ENCODE results near the gene SLC6A8. TPM values are rescaled to one million over a fixed set of nuclear protein-coding genes. Genes with fewer than 3 reads are reported as not detected.
"Not testable (repeated sequence)": the region's sequence is repeated elsewhere in the genome, so short reads cannot be mapped to it uniquely, and the experiment has no call there.

The SLC6A8 gene
- total RNA-seq, 2 experiments from 2014 or later = 0.39 to 0.58 TPM

- no peak overlapping the region for H3K27ac Mint-ChIP-seq
- ATAC-seq (no peak), DNase-seq (no peak)
- peaks cover 3% of the 10 kb centered on the region for H3K9me3 Mint-ChIP-seq (ENCODE audit: low read depth)
- POLR2A ChIA-PET = no interaction called here
- H3K4me3 Mint-ChIP-seq = no peak overlapping the region
- peaks cover 12% of the 10 kb centered on the region for H3K36me3 Mint-ChIP-seq (ENCODE audit: low read depth)
- H3K4me1 Mint-ChIP-seq = peaks cover 27% of the 10 kb centered on the region
- CTCF ChIA-PET = no interaction called here
- no peaks in the 10 kb centered on the region for H3K27me3 Mint-ChIP-seq
- intact Hi-C loops (cut with DNase I, micrococcal nuclease) = no loop called here
Observed at GRCh38 chrX:153732401-153732800, 44.7 kb downstream of the SLC6A8 start.

GRCh38 chrX:153733651-153734240 lies 46.0 kb downstream of the SLC6A8 start:
- Mint-ChIP-seq H3K27ac (no peak overlapping the region), H3K36me3 (ENCODE audit: low read depth) (peaks cover 12% of the 10 kb centered on the region), H3K4me3 (no peak overlapping the region), H3K4me1 (peaks cover 26% of the 10 kb centered on the region), H3K27me3 (no peaks in the 10 kb centered on the region), H3K9me3 (ENCODE audit: low read depth) (peaks cover 3% of the 10 kb centered on the region)
- CTCF ChIA-PET = no interaction called here
- DNase-seq (no peak), ATAC-seq (no peak)
- POLR2A ChIA-PET = no interaction called here
- intact Hi-C loops (cut with DNase I, micrococcal nuclease) = no loop called here

GRCh38 chrX:153734871-153735270 lies 47.1 kb downstream of the SLC6A8 start:
- H3K36me3 Mint-ChIP-seq (ENCODE audit: low read depth) = peaks cover 12% of the 10 kb centered on the region
- peaks cover 30% of the 10 kb centered on the region for H3K4me1 Mint-ChIP-seq
- intact Hi-C loops (cut with DNase I, micrococcal nuclease) = no loop called here
- no peak overlapping the region for H3K27ac Mint-ChIP-seq
- ATAC-seq = no peak
- peaks cover 3% of the 10 kb centered on the region for H3K9me3 Mint-ChIP-seq (ENCODE audit: low read depth)
- no peaks in the 10 kb centered on the region for H3K27me3 Mint-ChIP-seq
- no peak overlapping the region for H3K4me3 Mint-ChIP-seq
- ChIA-PET CTCF (interaction anchor here (0.7 kb wide), 1 partner anchor 52 kb away, joined by 3 read pairs; no protein-coding TSS in a partner anchor), POLR2A (no interaction called here)
- no peak for DNase-seq

- Mint-ChIP-seq H3K4me3 (no peak overlapping the region), H3K27ac (no peak overlapping the region), H3K36me3 (ENCODE audit: low read depth) (peaks cover 12% of the 10 kb centered on the region), H3K27me3 (no peaks in the 10 kb centered on the region), H3K9me3 (ENCODE audit: low read depth) (peaks cover 3% of the 10 kb centered on the region), H3K4me1 (peaks cover 35% of the 10 kb centered on the region)
- ChIA-PET CTCF (interaction anchor here (0.7 kb wide), 1 partner anchor 51 kb away, joined by 3 read pairs; no protein-coding TSS in a partner anchor), POLR2A (no interaction called here)
- ATAC-seq = peak; percentile 76
- DNase-seq = peak; percentile 9
- intact Hi-C loops (cut with DNase I, micrococcal nuclease) = no loop called here
Observed at GRCh38 chrX:153735274-153735673, 47.5 kb downstream of the SLC6A8 start.

GRCh38 chrX:153736071-153736820 lies 48.5 kb downstream of the SLC6A8 start:
- CTCF ChIA-PET = no interaction called here

GRCh38 chrX:153736871-153737441 lies 49.2 kb downstream of the SLC6A8 start:
- ChIA-PET CTCF (interaction anchor here (0.5 kb wide), 1 partner anchor 70 kb away, joined by 3 read pairs; no protein-coding TSS in a partner anchor), POLR2A (no interaction called here)
- Mint-ChIP-seq H3K27me3 (no peaks in the 10 kb centered on the region), H3K27ac (no peak overlapping the region), H3K4me1 (peaks cover 28% of the 10 kb centered on the region), H3K4me3 (no peak overlapping the region), H3K9me3 (ENCODE audit: low read depth) (no peaks in the 10 kb centered on the region), H3K36me3 (ENCODE audit: low read depth) (peaks cover 3% of the 10 kb centered on the region)
- intact Hi-C loops (cut with DNase I, micrococcal nuclease) = no loop called here
- DNase-seq = no peak
- no peak for ATAC-seq

More at GRCh38 chrX:153736071-153736820, 48.5 kb downstream of the SLC6A8 start:
- H3K4me3 Mint-ChIP-seq = no peak overlapping the region
- H3K27ac Mint-ChIP-seq = no peak overlapping the region
- H3K27me3 Mint-ChIP-seq = no peaks in the 10 kb centered on the region
- H3K9me3 Mint-ChIP-seq (ENCODE audit: low read depth) = peaks cover 3% of the 10 kb centered on the region
- DNase-seq = no peak
- no peak for ATAC-seq
- H3K36me3 Mint-ChIP-seq (ENCODE audit: low read depth) = peaks cover 10% of the 10 kb centered on the region
- intact Hi-C loops (cut with DNase I, micrococcal nuclease) = no loop called here
- POLR2A ChIA-PET = no interaction called here
- peaks cover 34% of the 10 kb centered on the region for H3K4me1 Mint-ChIP-seq

GRCh38 chrX:153738056-153738605 lies 50.4 kb downstream of the SLC6A8 start:
- ChIA-PET CTCF (no interaction called here), POLR2A (no interaction called here)
- Mint-ChIP-seq H3K27ac (no peak overlapping the region), H3K4me1 (peaks cover 27% of the 10 kb centered on the region), H3K9me3 (ENCODE audit: low read depth) (no peaks in the 10 kb centered on the region), H3K27me3 (no peaks in the 10 kb centered on the region), H3K4me3 (no peak overlapping the region), H3K36me3 (ENCODE audit: low read depth) (peaks cover 3% of the 10 kb centered on the region)
- DNase-seq = no peak
- ATAC-seq = no peak
- intact Hi-C loops (cut with DNase I, micrococcal nuclease) = no loop called here

GRCh38 chrX:153739754-153740486 lies 52.2 kb downstream of the SLC6A8 start:
- no peak overlapping the region for H3K4me3 Mint-ChIP-seq
- ChIA-PET CTCF (interaction anchor here (0.5 to 0.8 kb wide), 2 partner anchors 50 to 201 kb away, joined by 3 read pairs; no protein-coding TSS in a partner anchor), POLR2A (no interaction called here)
- H3K9me3 Mint-ChIP-seq (ENCODE audit: low read depth) = no peaks in the 10 kb centered on the region
- DNase-seq = peak; percentile 34
- H3K27ac Mint-ChIP-seq = peak overlapping the region; percentile 74
- peaks cover 3% of the 10 kb centered on the region for H3K27me3 Mint-ChIP-seq
- H3K4me1 Mint-ChIP-seq = peaks cover 26% of the 10 kb centered on the region
- intact Hi-C loops (cut with DNase I, micrococcal nuclease) = no loop called here
- ATAC-seq = peak; percentile 77
- no peaks in the 10 kb centered on the region for H3K36me3 Mint-ChIP-seq (ENCODE audit: low read depth)

GRCh38 chrX:153740631-153741222 lies 53.0 kb downstream of the SLC6A8 start:
- Mint-ChIP-seq H3K4me1 (peaks cover 18% of the 10 kb centered on the region), H3K9me3 (ENCODE audit: low read depth) (no peaks in the 10 kb centered on the region), H3K4me3 (no peak overlapping the region), H3K27me3 (peaks cover 5% of the 10 kb centered on the region), H3K27ac (peak overlapping the region; percentile 74), H3K36me3 (ENCODE audit: low read depth) (no peaks in the 10 kb centered on the region)
- ATAC-seq (no peak), DNase-seq (no peak)
- CTCF ChIA-PET = no interaction called here
- intact Hi-C loops (cut with DNase I, micrococcal nuclease) = no loop called here
- POLR2A ChIA-PET = no interaction called here

- ATAC-seq = no peak
- intact Hi-C loops (cut with DNase I, micrococcal nuclease) = no loop called here
- POLR2A ChIA-PET = no interaction called here
- Mint-ChIP-seq H3K4me1 (peaks cover 18% of the 10 kb centered on the region), H3K4me3 (no peak overlapping the region), H3K9me3 (ENCODE audit: low read depth) (no peaks in the 10 kb centered on the region), H3K36me3 (ENCODE audit: low read depth) (no peaks in the 10 kb centered on the region), H3K27me3 (peaks cover 5% of the 10 kb centered on the region), H3K27ac (no peak overlapping the region)
- DNase-seq = no peak
- CTCF ChIA-PET = no interaction called here
Observed at GRCh38 chrX:153741446-153741845, 53.7 kb downstream of the SLC6A8 start.

GRCh38 chrX:153742111-153742510 lies 54.4 kb downstream of the SLC6A8 start:
- H3K9me3 Mint-ChIP-seq (ENCODE audit: low read depth); POLR2A ChIA-PET; H3K4me3 Mint-ChIP-seq; ATAC-seq; DNase-seq; H3K27ac Mint-ChIP-seq; H3K27me3 Mint-ChIP-seq; H3K36me3 Mint-ChIP-seq (ENCODE audit: low read depth); CTCF ChIA-PET; intact Hi-C loops (cut with DNase I, micrococcal nuclease): not testable (repeated sequence)
- H3K4me1 Mint-ChIP-seq = peaks cover 18% of the 10 kb centered on the region
